GM12878 (cell line): ENCODE results near the gene SLC39A2. TPM values are rescaled to one million over a fixed set of nuclear protein-coding genes. Genes with fewer than 3 reads are reported as not detected.

Experiments used
- ATAC-seq: fragments of 200-7000 bp; cut with Tn5 transposase; 3 replicates; pipeline ENCODE4 v1.9.1; 2020; ENCODE audit warnings: mild to moderate bottlenecking, moderate library complexity
- BruUV-seq: library from RNA; stranded (reverse); fragments of 400-500 nt; replicated peaks from 2 replicates; lab custom pipeline; 2021; lab: Mats Ljungman, UMichigan
- CTCF ChIA-PET: fragments of 300-600 bp; sonication (Branson Sonifier 250); formaldehyde crosslinking; extraction: SDS; loops from one replicate; lab custom pipeline; 2021; ENCODE audit warnings: inconsistent platforms; lab: Yijun Ruan, JAX
- POLR2A ChIA-PET: fragments of 350-600 bp; formaldehyde crosslinking; extraction: SDS; loops from one replicate; lab custom pipeline; 2021; ENCODE audit warnings: inconsistent platforms; lab: Charles Lee
- RAD21 ChIA-PET: fragments of 300-600 bp; sonication (Branson Sonifier 250); formaldehyde crosslinking; loops from one replicate; lab custom pipeline; 2023; ENCODE audit warnings: antibody characterized with exemption; ENCODE audit not compliant: unreplicated experiment; lab: Charles Lee
- SMC1A ChIA-PET: fragments of 300-600 bp; sonication (Branson Sonifier 250); formaldehyde crosslinking; loops from one replicate; lab custom pipeline; 2023; ENCODE audit not compliant: unreplicated experiment, uncharacterized antibody; lab: Charles Lee
- DNase-seq: peaks from one replicate; pipeline ENCODE4 v3.0.0-alpha.2; 2011; ENCODE audit warnings: low read depth, low spot score
- FAIRE-seq: peaks from 3 replicates; lab custom pipeline; 2011; peaks lifted over from hg19 to GRCh38; lab: Jason Lieb, UNC
- H2AFZ ChIP-seq: 2 replicates; pipeline ENCODE4 v1.6.0; 2011; ENCODE audit warnings: low read depth, low read length, control low read depth; ENCODE audit not compliant: control insufficient read depth
- H3K27ac ChIP-seq: 2 replicates; pipeline ENCODE4 v1.5.1; 2011; ENCODE audit warnings: control low read depth; ENCODE audit not compliant: control insufficient read depth, insufficient read depth
- H3K27me3 ChIP-seq, 2 experiments: replicated peaks in 1 of 2; 2 replicates each; pipeline versions ENCODE4 v1.6.0 to v1.6.1; 2011; ENCODE audit warnings: low read length in 1 of 2; ENCODE audit not compliant: control insufficient read depth in 2 of 2, insufficient read depth in 2 of 2
- H3K36me3 ChIP-seq, 2 experiments: 2 replicates each; pipeline ENCODE4 v1.5.1; 2011; ENCODE audit warnings: low read length in 1 of 2; ENCODE audit not compliant: control insufficient read depth in 2 of 2, insufficient read depth in 2 of 2
- H3K4me1 ChIP-seq: 2 replicates; pipeline ENCODE4 v1.6.1; 2011; ENCODE audit warnings: mild to moderate bottlenecking, low read length, moderate library complexity, mixed read lengths; ENCODE audit not compliant: control insufficient read depth, insufficient read depth
- H3K4me2 ChIP-seq: 2 replicates; pipeline ENCODE4 v1.6.0; 2011; ENCODE audit warnings: control low read depth; ENCODE audit not compliant: control insufficient read depth, insufficient read depth
- H3K4me3 ChIP-seq: fragments of 200-600 bp; sonication (generic); 2 replicates; pipeline ENCODE4 v1.5.1; 2016
- H3K79me2 ChIP-seq: 2 replicates; pipeline ENCODE4 v1.6.0; 2011; ENCODE audit warnings: low read length; ENCODE audit not compliant: control insufficient read depth, insufficient read depth
- H3K9ac ChIP-seq: 2 replicates; pipeline ENCODE4 v1.8.0; 2011; ENCODE audit warnings: low read length, control low read depth, mixed read lengths; ENCODE audit not compliant: control insufficient read depth, insufficient read depth
- H3K9me3 ChIP-seq: replicated peaks from 3 replicates; pipeline ENCODE4 v1.5.1; 2011; ENCODE audit warnings: mild to moderate bottlenecking, low read length; ENCODE audit not compliant: control insufficient read depth, insufficient read depth
- H4K20me1 ChIP-seq: 2 replicates; pipeline ENCODE4 v1.6.0; 2011; ENCODE audit not compliant: control insufficient read depth, insufficient read depth
- CEBPB ChIP-seq, 2 experiments: fragments of 150-350 bp in 1 of 2; IDR thresholded peaks; 2 replicates each; pipeline ENCODE4 v1.6.1; 2012 to 2014; ENCODE audit warnings: low read depth in 2 of 2, low read length in 2 of 2, borderline replicate concordance in 1 of 2, inconsistent platforms in 1 of 2
- CREB1 ChIP-seq: IDR thresholded peaks from 2 replicates; pipeline ENCODE4 v1.6.1; 2012; ENCODE audit warnings: low read depth, mild to moderate bottlenecking, inconsistent platforms
- EZH2 ChIP-seq: IDR thresholded peaks from 2 replicates; pipeline ENCODE4 v1.6.1; 2012; ENCODE audit warnings: low read depth, mild to moderate bottlenecking, control low read depth, inconsistent platforms, low read length, borderline replicate concordance; ENCODE audit not compliant: control insufficient read depth
- MEF2A ChIP-seq: IDR thresholded peaks from 2 replicates; pipeline ENCODE4 v1.6.1; 2011; ENCODE audit warnings: low read depth, mild to moderate bottlenecking, low read length, moderate library complexity; ENCODE audit not compliant: insufficient read depth
- MTA2 ChIP-seq: fragments of 450-650 bp; IDR thresholded peaks from 2 replicates; pipeline ENCODE4 v1.6.1; 2016; ENCODE audit warnings: low read depth, mild to moderate bottlenecking, moderate library complexity
- NR2C1 ChIP-seq: fragments of 450-650 bp; IDR thresholded peaks from 2 replicates; pipeline ENCODE4 v1.6.1; 2017; ENCODE audit warnings: antibody characterized with exemption, mild to moderate bottlenecking, moderate library complexity
- PAX5 ChIP-seq: IDR thresholded peaks from 2 replicates; pipeline ENCODE4 v1.6.1; 2011; ENCODE audit warnings: low read depth, low read length, borderline replicate concordance
- POLR2AphosphoS2 ChIP-seq: IDR thresholded peaks from 2 replicates; pipeline ENCODE4 v1.6.1; 2011; ENCODE audit warnings: low read depth, mild to moderate bottlenecking, low read length, improper control_type of control experiment, moderate library complexity
- RUNX3 ChIP-seq: IDR thresholded peaks from 2 replicates; pipeline ENCODE4 v1.6.1; 2012; ENCODE audit warnings: low read length, inconsistent platforms
- SKIL ChIP-seq: fragments of 450-650 bp; IDR thresholded peaks from 2 replicates; pipeline ENCODE4 v1.6.1; 2017; ENCODE audit warnings: mild to moderate bottlenecking, low read depth, inconsistent platforms; ENCODE audit not compliant: poor library complexity, severe bottlenecking
- SMAD1 ChIP-seq: fragments of 450-650 bp; IDR thresholded peaks from 2 replicates; pipeline ENCODE4 v1.6.1; 2018; ENCODE audit warnings: mild to moderate bottlenecking, low read depth; ENCODE audit not compliant: partially characterized antibody
- SREBF1 ChIP-seq: IDR thresholded peaks from 2 replicates; pipeline ENCODE4 v1.6.1; 2012; ENCODE audit warnings: mild to moderate bottlenecking, low read length
- ZBED1 ChIP-seq: IDR thresholded peaks from 2 replicates; pipeline ENCODE4 v1.6.1; 2016; ENCODE audit warnings: borderline replicate concordance
- WGBS: methylation state at CpG from one replicate; pipeline ENCODE4 v1.1.6; 2016; ENCODE audit warnings: low lambda C conversion rate; ENCODE audit not compliant: insufficient replicate concordance, insufficient coverage; ENCODE audit errors: missing lambda C conversion rate; 5-methylcytosine and 5-hydroxymethylcytosine counted together
- in situ Hi-C: fragments of 300-500 bp; cut with MboI; formaldehyde crosslinking; loops from 9 replicates; pipeline ENCODE4 v1.14.3; 2018; ENCODE audit warnings: mixed read lengths
- intact Hi-C: fragments of 100-400 bp; cut with micrococcal nuclease; formaldehyde crosslinking; loops from one replicate; pipeline ENCODE4 v1.14.2; 2022; ENCODE audit not compliant: unreplicated experiment
- polyA plus RNA-seq, 11 experiments: library from polyadenylated mRNA; depleted of rRNA in 4 of 11; unstranded in 6 of 11; stranded (reverse) in 5 of 11; fragments of >200 nt; fragmentation: Nextera tagmentation in 4 of 11; fragmentation: Illumina TruSeq in 1 of 11; extraction: Ambion mirVana in 4 of 11; extraction: Trizol in 1 of 11; gene quantifications; 1 replicate in 1 of 11; 2 replicates in 10 of 11; pipeline versions ENCODE4 v1.2.1 to v1.2.3, GENCODE V29; 2011 to 2016; ENCODE audit warnings: inconsistent platforms in 2 of 11, missing spikeins in 2 of 11, low read depth in 1 of 11
- total RNA-seq, 4 experiments: library from RNA; depleted of rRNA in 3 of 4; stranded (reverse); fragments of >200 nt in 3 of 4; fragmentation: Illumina TruSeq in 1 of 4; extraction: Trizol in 1 of 4; gene quantifications; 2 replicates each; pipeline versions ENCODE4 v1.2.1 to v1.2.3, GENCODE V29; 2013 to 2021

Gene SLC39A2
- total and polyA plus RNA-seq, 10 of the 15 experiments (the other 5 are each of a cell fraction or from before 2014, with no cell fraction given) = 0.06 to 0.14 (median 0.11) TPM; not detected in 6

GRCh38 chr14:20999591-20999990 lies 498 bp downstream of the SLC39A2 start:
- Histone ChIP-seq H3K9ac (no peak overlapping the region), H3K27me3 (no peaks in the 10 kb centered on the region), H3K4me1 (no peaks in the 10 kb centered on the region), H3K36me3 (peaks cover 3 to 9% of the 10 kb centered on the region in 2 experiments), H3K79me2 (no peaks in the 10 kb centered on the region), H4K20me1 (no peaks in the 10 kb centered on the region), H3K4me3 (no peak overlapping the region), H3K9me3 (no peaks in the 10 kb centered on the region), H3K27ac (no peak overlapping the region), H3K4me2 (no peak overlapping the region), H2AFZ (no peak overlapping the region)
- ChIA-PET SMC1A (interaction anchor here (1.0 kb wide), 1 partner anchor 15 kb away, joined by 5 read pairs; no protein-coding TSS in a partner anchor), RAD21 (interaction anchor here (2.2 kb wide), 1 partner anchor 15 kb away, joined by 6 read pairs; no protein-coding TSS in a partner anchor), POLR2A (no interaction called here), CTCF (interaction anchor here (0.8 to 1.4 kb wide), 3 partner anchors 9 to 105 kb away, joined by 3 read pairs; no protein-coding TSS in a partner anchor)
- DNase-seq (no peak), FAIRE-seq (no peak), ATAC-seq (no peak)
- in situ Hi-C loops (no loop called here), intact Hi-C loops (no loop called here)
- BruUV-seq = no TSS peak
- WGBS = 67% methylated on average over 4 of the region's 4 CpGs
- TF ChIP-seq PAX5 (no peak), RUNX3 (no peak)
- TF ChIP-seq, all 136 proteins: peak for 0

DNA sequence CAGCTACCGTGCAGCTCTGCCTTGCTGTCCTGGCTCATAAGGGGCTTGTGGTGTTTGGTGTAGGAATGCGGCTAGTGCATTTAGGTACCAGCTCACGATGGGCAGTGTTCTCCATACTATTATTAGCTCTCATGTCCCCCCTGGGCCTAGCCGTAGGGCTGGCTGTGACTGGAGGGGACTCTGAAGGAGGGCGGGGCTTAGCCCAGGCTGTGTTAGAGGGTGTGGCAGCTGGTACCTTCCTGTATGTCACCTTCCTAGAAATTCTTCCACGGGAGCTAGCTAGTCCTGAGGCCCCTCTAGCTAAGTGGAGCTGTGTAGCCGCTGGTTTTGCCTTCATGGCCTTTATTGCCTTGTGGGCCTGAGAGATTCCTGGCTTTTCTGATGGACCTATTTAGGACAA lies 2.1 kb downstream of the SLC39A2 start:
- TF ChIP-seq CEBPB (IDR thresholded peaks at IDR 0.05; ENCODE audit: borderline replicate concordance in 1 of 2, low read depth in 2 of 2, low read length in 2 of 2) (no peak), SKIL (no peak), MEF2A (no peak), SREBF1 (no peak), NR2C1 (no peak), POLR2AphosphoS2 (no peak), SMAD1 (no peak), EZH2 (no peak), CREB1 (no peak), MTA2 (no peak), ZBED1 (no peak)
- TF ChIP-seq, all 136 proteins: peak for 0
- SMC1A ChIA-PET = no interaction called here
- Histone ChIP-seq H3K4me3 (no peak overlapping the region), H3K9ac (no peak overlapping the region), H3K4me1 (no peaks in the 10 kb centered on the region), H3K27me3 (no peaks in the 10 kb centered on the region), H3K36me3 (peaks cover 0 to 5% of the 10 kb centered on the region in 2 experiments; a peak in 3 of 4 replicates), H3K27ac (no peak overlapping the region), H2AFZ (no peak overlapping the region), H3K9me3 (no peaks in the 10 kb centered on the region), H4K20me1 (no peaks in the 10 kb centered on the region), H3K79me2 (no peaks in the 10 kb centered on the region), H3K4me2 (no peak overlapping the region)
- FAIRE-seq (no peak), DNase-seq (no peak), ATAC-seq (no peak)
- intact Hi-C loops (no loop called here), in situ Hi-C loops (no loop called here)
- CTCF ChIA-PET = interaction anchor here (0.9 to 1.1 kb wide), 2 partner anchors 14 to 70 kb away, joined by 3 to 5 read pairs; no protein-coding TSS in a partner anchor
- no TSS peak for BruUV-seq
- RAD21 ChIA-PET = interaction anchor here (1.1 to 2.2 kb wide), 2 partner anchors 14 to 104 kb away, joined by 3 to 6 read pairs; no protein-coding TSS in a partner anchor
- POLR2A ChIA-PET = no interaction called here
- WGBS = 45% methylated on average over 7 of the region's 7 CpGs
